ENCODE measurements around the gene NTN1.
"Not testable (repeated sequence)": the region's sequence is repeated elsewhere in the genome, so short reads cannot be mapped to it uniquely, and the experiment has no call there.

Gene NTN1

GRCh38 chr17:8985054-8985701, 36.1 kb upstream of the NTN1 start:
- Mint-ChIP-seq H3K9me3 (peaks cover 22% of the 10 kb centered on the region), H3K4me1 (no peaks in the 10 kb centered on the region), H3K27ac (no peak overlapping the region), H3K27me3 (ENCODE audit: low read depth) (no peaks in the 10 kb centered on the region), H3K36me3 (ENCODE audit: low read depth) (no peaks in the 10 kb centered on the region), H3K4me3 (no peak overlapping the region)
- no peak for TF ChIP-seq CTCF (IDR thresholded peaks at IDR 0.05; ENCODE audit: unreplicated experiment in 3 of 3)

GRCh38 chr17:8986295-8986694, 35.0 kb upstream of the NTN1 start:
- H3K4me3 Mint-ChIP-seq, result no peak overlapping the region
- TF ChIP-seq CTCF (IDR thresholded peaks at IDR 0.05; ENCODE audit: unreplicated experiment in 3 of 3), result no peak
- no peaks in the 10 kb centered on the region for H3K27me3 Mint-ChIP-seq (ENCODE audit: low read depth)
- no peaks in the 10 kb centered on the region for H3K36me3 Mint-ChIP-seq (ENCODE audit: low read depth)
- H3K9me3 Mint-ChIP-seq, result peaks cover 23% of the 10 kb centered on the region
- H3K27ac Mint-ChIP-seq, result no peak overlapping the region
- no peaks in the 10 kb centered on the region for H3K4me1 Mint-ChIP-seq

GRCh38 chr17:8988263-8988935, 32.9 kb upstream of the NTN1 start:
- H3K27me3 Mint-ChIP-seq (ENCODE audit: low read depth); H3K4me1 Mint-ChIP-seq; H3K36me3 Mint-ChIP-seq (ENCODE audit: low read depth); H3K4me3 Mint-ChIP-seq; H3K27ac Mint-ChIP-seq: not testable (repeated sequence)
- peaks cover 24% of the 10 kb centered on the region for H3K9me3 Mint-ChIP-seq

- peaks cover 5% of the 10 kb centered on the region for H3K9me3 Mint-ChIP-seq
- H3K4me3 Mint-ChIP-seq, result no peak overlapping the region
- peaks cover 10% of the 10 kb centered on the region for H3K4me1 Mint-ChIP-seq
- TF ChIP-seq CTCF (IDR thresholded peaks at IDR 0.05; ENCODE audit: unreplicated experiment in 3 of 3), result peak; percentile 53 to 68 (median 60)
- H3K36me3 Mint-ChIP-seq (ENCODE audit: low read depth), result no peaks in the 10 kb centered on the region
- H3K27me3 Mint-ChIP-seq (ENCODE audit: low read depth), result peaks cover 14% of the 10 kb centered on the region
- H3K27ac Mint-ChIP-seq, result no peak overlapping the region
Observed at GRCh38 chr17:8991514-8992285, 29.6 kb upstream of the NTN1 start.

- H3K27me3 Mint-ChIP-seq (ENCODE audit: low read depth), result peaks cover 25% of the 10 kb centered on the region
- TF ChIP-seq CTCF (IDR thresholded peaks at IDR 0.05; ENCODE audit: unreplicated experiment in 3 of 3), result peak; percentile 62 to 74 (median 71)
- H3K36me3 Mint-ChIP-seq (ENCODE audit: low read depth), result no peaks in the 10 kb centered on the region
- no peak overlapping the region for H3K4me3 Mint-ChIP-seq
- H3K4me1 Mint-ChIP-seq, result peaks cover 10% of the 10 kb centered on the region
- H3K9me3 Mint-ChIP-seq, result peaks cover 5% of the 10 kb centered on the region
- H3K27ac Mint-ChIP-seq, result no peak overlapping the region
Observed at GRCh38 chr17:8994319-8994718, 27.0 kb upstream of the NTN1 start.

GRCh38 chr17:8995711-8996110, 25.6 kb upstream of the NTN1 start:
- peaks cover 5% of the 10 kb centered on the region for H3K9me3 Mint-ChIP-seq
- no peak for TF ChIP-seq CTCF (IDR thresholded peaks at IDR 0.05; ENCODE audit: unreplicated experiment in 3 of 3)
- H3K4me1 Mint-ChIP-seq, result peaks cover 10% of the 10 kb centered on the region
- H3K36me3 Mint-ChIP-seq (ENCODE audit: low read depth), result no peaks in the 10 kb centered on the region
- H3K4me3 Mint-ChIP-seq, result no peak overlapping the region
- peaks cover 38% of the 10 kb centered on the region for H3K27me3 Mint-ChIP-seq (ENCODE audit: low read depth)
- H3K27ac Mint-ChIP-seq, result no peak overlapping the region

All from nephron (organoid).